CD4-positive, alpha-beta T cell (primary cell): ENCODE measurements around the gene RAD51B. TPM values are rescaled to one million over a fixed set of nuclear protein-coding genes. Genes with fewer than 3 reads are reported as not detected.

ENCODE experiments used
- ATAC-seq: fragments of 200-7000 bp; cut with Tn5 transposase; one replicate; pipeline ENCODE4 v1.10.0; 2022; ENCODE audit warnings: mild to moderate bottlenecking; ENCODE audit not compliant: poor library complexity
- CTCF ChIA-PET: fragments of 350-600 bp; sonication (Branson Sonifier 250); formaldehyde crosslinking; loops from one replicate; lab custom pipeline; 2021; ENCODE audit warnings: antibody characterized with exemption, inconsistent platforms; lab: Charles Lee
- POLR2A ChIA-PET: fragments of 350-600 bp; sonication (Branson Sonifier 250); formaldehyde crosslinking; loops from one replicate; lab custom pipeline; 2021; ENCODE audit warnings: antibody characterized with exemption, inconsistent platforms; lab: Charles Lee
- DNase-seq, 14 experiments: peaks; one replicate each; pipeline ENCODE4 v3.0.0-alpha.2; 2013 to 2020; ENCODE audit warnings: mixed read lengths in 2 of 14
- H3K27ac ChIP-seq, 2 donors: one replicate each; pipeline versions ENCODE4 v1.5.1 to v1.7.0; 2013; ENCODE audit warnings: low read length in 2 of 2, low read depth in 1 of 2, mild to moderate bottlenecking in 1 of 2
- H3K27me3 ChIP-seq, 2 experiments: 1 replicate in 1 of 2; 2 replicates in 1 of 2; pipeline versions ENCODE4 v1.6.1 to v1.7.0; 2013; ENCODE audit warnings: low read length in 2 of 2, control low read depth in 1 of 2, mild to moderate bottlenecking in 1 of 2, moderate library complexity in 1 of 2; ENCODE audit not compliant: insufficient read depth in 2 of 2, control insufficient read depth in 1 of 2
- H3K36me3 ChIP-seq: one replicate; pipeline ENCODE4 v1.6.1; 2013; ENCODE audit warnings: low read length, control low read depth; ENCODE audit not compliant: insufficient read depth
- H3K4me1 ChIP-seq: one replicate; pipeline ENCODE4 v1.6.1; 2013; ENCODE audit warnings: low read length, control low read depth; ENCODE audit not compliant: insufficient read depth
- H3K4me3 ChIP-seq: one replicate; pipeline ENCODE4 v1.5.1; 2013; ENCODE audit warnings: mild to moderate bottlenecking, low read length, moderate library complexity
- H3K9me3 ChIP-seq, 2 experiments: 1 replicate in 1 of 2; 2 replicates in 1 of 2; pipeline versions ENCODE4 v1.6.1 to v1.7.0; 2013; ENCODE audit warnings: low read length in 2 of 2, mild to moderate bottlenecking in 2 of 2, control low read depth in 1 of 2, moderate library complexity in 1 of 2; ENCODE audit not compliant: control insufficient read depth in 1 of 2, insufficient read depth in 1 of 2
- H3K27ac Mint-ChIP-seq: one replicate; pipeline ENCODE4 v1.8.0; 2020; ENCODE audit warnings: mixed read lengths
- H3K27me3 Mint-ChIP-seq: one replicate; pipeline ENCODE4 v1.8.0; 2021; ENCODE audit warnings: mixed read lengths
- H3K36me3 Mint-ChIP-seq: one replicate; pipeline ENCODE4 v1.8.0; 2021; ENCODE audit warnings: low read depth, mixed read lengths
- H3K4me1 Mint-ChIP-seq: one replicate; pipeline ENCODE4 v1.8.0; 2021; ENCODE audit warnings: low read depth, mixed read lengths
- H3K4me3 Mint-ChIP-seq: one replicate; pipeline ENCODE4 v1.8.0; 2020; ENCODE audit warnings: mild to moderate bottlenecking, mixed read lengths
- H3K9me3 Mint-ChIP-seq: one replicate; pipeline ENCODE4 v1.8.0; 2020; ENCODE audit warnings: mixed read lengths
- intact Hi-C, 2 experiments: fragments of 100-400 bp; cut with DNase I in 1 of 2; cut with micrococcal nuclease in 1 of 2; formaldehyde crosslinking; loops; one replicate each; pipeline versions ENCODE4 v1.15.1 to v1.9.0; 2023 to 2025; cut with DNase I, micrococcal nuclease
- total RNA-seq, 174 experiments: library from RNA in 2 of 174; stranded (reverse) in 2 of 174; gene quantifications; one replicate each; pipeline ENCODE4 v1.2.3 and lab custom pipeline; 2021 to 2026
- TF ChIP-seq, protein P1 (sequence below): fragments of 200-600 bp; IDR thresholded peaks from one replicate; pipeline ENCODE4 v1.8.0; 2022; ENCODE audit warnings: antibody characterized with exemption, mild to moderate bottlenecking

RAD51B gene
- total RNA-seq, 2 experiments from 2014 or later, result 18.4 to 20.0 TPM

GRCh38 chr14:68176687-68177086 is 357.1 kb downstream of the RAD51B start:
- H3K27me3 ChIP-seq, result no peaks in the 10 kb centered on the region
- no peaks in the 10 kb centered on the region for H3K9me3 ChIP-seq
- H3K4me1 Mint-ChIP-seq, result peaks cover 12% of the 10 kb centered on the region
- H3K4me1 ChIP-seq, result no peaks in the 10 kb centered on the region
- H3K27ac ChIP-seq, result no peak overlapping the region
- TF ChIP-seq, protein P1, sequence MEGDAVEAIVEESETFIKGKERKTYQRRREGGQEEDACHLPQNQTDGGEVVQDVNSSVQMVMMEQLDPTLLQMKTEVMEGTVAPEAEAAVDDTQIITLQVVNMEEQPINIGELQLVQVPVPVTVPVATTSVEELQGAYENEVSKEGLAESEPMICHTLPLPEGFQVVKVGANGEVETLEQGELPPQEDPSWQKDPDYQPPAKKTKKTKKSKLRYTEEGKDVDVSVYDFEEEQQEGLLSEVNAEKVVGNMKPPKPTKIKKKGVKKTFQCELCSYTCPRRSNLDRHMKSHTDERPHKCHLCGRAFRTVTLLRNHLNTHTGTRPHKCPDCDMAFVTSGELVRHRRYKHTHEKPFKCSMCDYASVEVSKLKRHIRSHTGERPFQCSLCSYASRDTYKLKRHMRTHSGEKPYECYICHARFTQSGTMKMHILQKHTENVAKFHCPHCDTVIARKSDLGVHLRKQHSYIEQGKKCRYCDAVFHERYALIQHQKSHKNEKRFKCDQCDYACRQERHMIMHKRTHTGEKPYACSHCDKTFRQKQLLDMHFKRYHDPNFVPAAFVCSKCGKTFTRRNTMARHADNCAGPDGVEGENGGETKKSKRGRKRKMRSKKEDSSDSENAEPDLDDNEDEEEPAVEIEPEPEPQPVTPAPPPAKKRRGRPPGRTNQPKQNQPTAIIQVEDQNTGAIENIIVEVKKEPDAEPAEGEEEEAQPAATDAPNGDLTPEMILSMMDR, result no peak
- H3K4me3 ChIP-seq, result no peak overlapping the region
- ChIA-PET CTCF (no interaction called here), POLR2A (no interaction called here)
- no peak overlapping the region for H3K27ac Mint-ChIP-seq
- ATAC-seq, result no peak
- no peaks in the 10 kb centered on the region for H3K36me3 ChIP-seq
- DNase-seq, result no peak
- intact Hi-C loops, result no loop called here
- no peaks in the 10 kb centered on the region for H3K36me3 Mint-ChIP-seq
- no peaks in the 10 kb centered on the region for H3K9me3 Mint-ChIP-seq
- no peaks in the 10 kb centered on the region for H3K27me3 Mint-ChIP-seq
- H3K4me3 Mint-ChIP-seq, result no peak overlapping the region

DNA sequence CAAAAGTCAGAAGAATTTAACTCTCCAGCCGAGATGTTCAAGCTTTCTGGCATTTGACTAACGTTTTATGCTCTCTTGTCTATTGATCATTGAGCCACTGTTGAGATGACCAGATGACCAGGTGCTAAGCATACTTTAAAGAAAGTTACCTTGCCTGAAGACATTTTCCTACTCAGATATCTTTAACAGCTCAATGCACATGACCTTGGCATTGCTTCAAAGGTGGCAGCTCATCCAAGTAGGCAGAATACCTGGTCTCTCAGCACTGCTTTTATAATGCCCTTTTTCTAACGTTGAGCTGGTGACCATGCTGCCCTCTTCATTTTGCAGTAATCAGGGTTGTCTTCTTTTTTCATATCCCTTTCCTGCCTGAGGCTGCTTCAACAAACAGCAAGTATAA is 358.1 kb downstream of the RAD51B start:
- intact Hi-C loops, result no loop called here
- Mint-ChIP-seq H3K9me3 (no peaks in the 10 kb centered on the region), H3K4me3 (no peak overlapping the region), H3K36me3 (no peaks in the 10 kb centered on the region), H3K27me3 (no peaks in the 10 kb centered on the region), H3K27ac (no peak overlapping the region), H3K4me1 (peaks cover 22% of the 10 kb centered on the region)
- H3K27me3 ChIP-seq, result no peaks in the 10 kb centered on the region
- ATAC-seq (no peak), DNase-seq (no peak)
- no peak overlapping the region for H3K4me3 ChIP-seq
- no peak overlapping the region for H3K27ac ChIP-seq
- no peaks in the 10 kb centered on the region for H3K9me3 ChIP-seq
- CTCF ChIA-PET, result interaction anchor here (1.1 to 1.4 kb wide), 2 partner anchors 11 to 23 kb away, joined by 3 to 5 read pairs; no protein-coding TSS in a partner anchor
- no peaks in the 10 kb centered on the region for H3K4me1 ChIP-seq
- no peaks in the 10 kb centered on the region for H3K36me3 ChIP-seq
- TF ChIP-seq, protein P1, result no peak
- POLR2A ChIA-PET, result no interaction called here

DNA sequence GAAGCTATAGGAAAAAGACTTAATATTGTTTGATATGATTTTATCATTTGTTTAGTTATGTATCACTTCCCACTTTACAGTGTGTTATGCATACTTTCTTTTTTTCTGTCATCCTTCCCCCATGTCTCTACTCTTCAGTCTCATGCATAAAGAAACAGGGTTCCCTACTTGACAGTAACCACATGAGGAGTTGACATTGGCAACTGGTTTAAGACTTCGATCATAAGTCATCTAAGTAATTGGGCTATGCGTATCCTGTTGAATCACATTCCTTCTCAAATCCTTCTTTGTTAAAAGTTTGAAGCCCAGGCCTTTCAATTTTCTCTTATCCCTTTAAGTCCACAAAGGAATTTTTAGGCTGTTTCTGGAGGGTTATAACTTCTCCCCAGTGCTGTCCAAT is 358.7 kb downstream of the RAD51B start:
- TF ChIP-seq, protein P1, result no peak
- H3K4me3 Mint-ChIP-seq, result no peak overlapping the region
- Histone ChIP-seq H3K27me3 (no peaks in the 10 kb centered on the region), H3K4me3 (no peak overlapping the region), H3K36me3 (no peaks in the 10 kb centered on the region), H3K4me1 (no peaks in the 10 kb centered on the region), H3K27ac (no peak overlapping the region), H3K9me3 (no peaks in the 10 kb centered on the region)
- no peak for DNase-seq
- peaks cover 26% of the 10 kb centered on the region for H3K4me1 Mint-ChIP-seq
- CTCF ChIA-PET, result interaction anchor here (1.1 to 1.4 kb wide), 2 partner anchors 12 to 23 kb away, joined by 3 to 5 read pairs; no protein-coding TSS in a partner anchor
- H3K27me3 Mint-ChIP-seq, result no peaks in the 10 kb centered on the region
- no peaks in the 10 kb centered on the region for H3K9me3 Mint-ChIP-seq
- intact Hi-C loops, result no loop called here
- ATAC-seq, result no peak
- H3K27ac Mint-ChIP-seq, result no peak overlapping the region
- H3K36me3 Mint-ChIP-seq, result no peaks in the 10 kb centered on the region
- POLR2A ChIA-PET, result no interaction called here
